H1 (cell line): ENCODE results near the gene KRTAP2-3. TPM values are rescaled to one million over a fixed set of nuclear protein-coding genes. Genes with fewer than 3 reads are reported as not detected.

Experiments used
- ATF2 ChIP-seq: IDR thresholded peaks from 2 replicates; pipeline ENCODE4 v1.6.1; 2012; ENCODE audit warnings: low read length, inconsistent platforms
- EGR1 ChIP-seq: IDR thresholded peaks from 2 replicates; pipeline ENCODE4 v1.6.1; 2011; ENCODE audit warnings: low read depth, low read length, borderline replicate concordance
- EZH2 ChIP-seq: fragments of 200-600 bp; sonication (generic); IDR thresholded peaks from 2 replicates; pipeline ENCODE4 v1.7.1; 2012; ENCODE audit warnings: low read depth, mild to moderate bottlenecking, moderate library complexity, low read length, inconsistent platforms; ENCODE audit not compliant: severe bottlenecking
- FOSL1 ChIP-seq: IDR thresholded peaks from 2 replicates; pipeline ENCODE4 v1.6.1; 2011; ENCODE audit warnings: mild to moderate bottlenecking, low read depth, low read length, moderate library complexity; ENCODE audit not compliant: insufficient read depth
- HDAC6 ChIP-seq: IDR thresholded peaks from one replicate; pipeline ENCODE4 v1.7.1; 2012; ENCODE audit warnings: low read depth, mild to moderate bottlenecking, inconsistent platforms, low read length, moderate library complexity
- NRF1 ChIP-seq: IDR thresholded peaks from 2 replicates; pipeline ENCODE4 v1.6.1; 2011; ENCODE audit warnings: mild to moderate bottlenecking, low read depth, low read length, improper control_type of control experiment
- SAP30 ChIP-seq: fragments of 300-600 bp; sonication (generic); IDR thresholded peaks from 2 replicates; pipeline ENCODE4 v1.7.1; 2012; ENCODE audit warnings: low read length, moderate library complexity, mild to moderate bottlenecking, inconsistent platforms; ENCODE audit not compliant: insufficient read depth, insufficient replicate concordance
- SP4 ChIP-seq: IDR thresholded peaks from 2 replicates; pipeline ENCODE4 v1.6.1; 2012; ENCODE audit warnings: low read length, inconsistent platforms
- TAF1 ChIP-seq: IDR thresholded peaks from 2 replicates; pipeline ENCODE4 v1.6.1; 2011; ENCODE audit warnings: mild to moderate bottlenecking, low read depth, low read length
- polyA plus RNA-seq, 7 experiments: library from polyadenylated mRNA; depleted of rRNA in 3 of 7; stranded (reverse) in 5 of 7; unstranded in 2 of 7; fragments of >200 nt in 5 of 7; fragments of 200-250 nt in 2 of 7; gene quantifications; 1 replicate in 5 of 7; 2 replicates in 1 of 7; 4 replicates in 1 of 7; pipeline versions ENCODE4 v1.2.1 to v1.2.3, GENCODE V29; 2011 to 2013; ENCODE audit warnings: missing spikeins in 2 of 7, mixed read lengths in 2 of 7
- total RNA-seq: library from RNA; stranded (reverse); fragmentation: NEBNext Ultra II Directional; extraction: Animal tissue kit (Norgen Biotek cat#: 25700); gene quantifications from 2 replicates; pipeline ENCODE4 v1.2.1, GENCODE V29; 2021

KRTAP2-3 gene
- total and polyA plus RNA-seq, 2 of the 8 experiments (the other 6 are each of a cell fraction or from before 2014, with no cell fraction given), result not detected

GRCh38 chr17:41012326-41013120 is 47.4 kb downstream of the KRTAP2-3 start (continued):
- TF ChIP-seq TAF1 (no peak), SP4 (no peak), HDAC6 (no peak), ATF2 (no peak), EZH2 (no peak), FOSL1 (no peak), SAP30 (no peak), NRF1 (no peak), EGR1 (no peak)
- TF ChIP-seq, all 59 proteins: peak for 0
